ENCODE data around the gene GJA5. TPM values are rescaled to one million over a fixed set of nuclear protein-coding genes. Genes with fewer than 3 reads are reported as not detected.

GJA5 gene
- total and polyA plus RNA-seq, 2 donors (not counting 3 experiments of a cell fraction or from before 2014, with no cell fraction given), result 0.55 to 5.9 TPM

DNA sequence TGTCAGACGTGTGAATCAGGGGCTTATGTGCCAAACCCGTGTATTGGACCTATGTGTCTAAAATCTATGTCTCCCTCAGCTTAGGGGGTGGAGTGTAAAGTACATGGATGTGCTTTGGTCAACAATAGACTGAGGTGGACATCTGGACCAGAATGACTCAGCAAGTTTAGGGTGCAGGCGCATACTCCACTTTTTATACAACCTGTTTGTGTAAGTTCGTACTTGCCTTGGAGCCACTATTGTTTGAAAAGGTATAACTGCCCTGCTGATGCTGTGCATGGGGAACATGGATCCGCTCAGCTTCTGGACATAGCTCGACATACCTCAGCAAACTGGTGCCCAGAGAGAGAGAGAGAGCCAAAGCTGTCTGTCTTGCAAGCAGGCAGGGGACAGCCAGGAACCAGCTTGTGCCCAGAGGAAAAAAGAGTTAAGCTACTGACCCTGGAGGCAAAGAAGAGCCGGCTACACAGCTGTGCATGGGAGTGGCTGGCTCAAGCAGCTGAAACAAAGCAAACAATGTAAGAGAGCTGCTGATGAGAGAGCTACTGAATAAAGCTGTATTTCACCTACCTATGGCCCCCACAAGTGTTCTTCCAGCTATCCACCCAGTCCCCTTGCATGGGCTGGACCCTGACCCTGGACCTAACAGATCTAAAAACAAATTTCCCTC lies 41.2 kb downstream of the GJA5 start:
- H3K79me2 ChIP-seq (ENCODE audit: control insufficient read depth, insufficient read depth, low read length), result no peaks in the 10 kb centered on the region
- no peak overlapping the region for H2AFZ ChIP-seq (ENCODE audit: low read depth, low read length)
- dilution Hi-C loops (cut with MboI; ENCODE audit: extremely low pct_ligation_motif_present, low sequenced_read_pairs) (no loop called here), intact Hi-C loops (cut with micrococcal nuclease) (no loop called here)
- DNase-seq (ENCODE audit: low read depth, low spot score) (no peak), FAIRE-seq (no peak)
- no peak overlapping the region for H3K27ac ChIP-seq (ENCODE audit: insufficient read depth, low read depth, low read length)
- no peaks in the 10 kb centered on the region for H3K9me1 ChIP-seq (replicated peaks; ENCODE audit: control insufficient read depth, extremely low read depth, insufficient read depth, low read length)
- BruUV-seq (replicated peaks), result no TSS peak
- no peaks in the 10 kb centered on the region for H3K9me3 ChIP-seq (replicated peaks; ENCODE audit: control insufficient read depth, insufficient read depth, low read length)
- H3K27me3 ChIP-seq (ENCODE audit: control insufficient read depth in 2 of 2, insufficient read depth in 2 of 2, low read length in 2 of 2), result peaks cover 11 to 16% of the 10 kb centered on the region in 2 experiments
- H3K36me3 ChIP-seq (ENCODE audit: control insufficient read depth in 2 of 2, extremely low read depth in 1 of 2, insufficient read depth in 2 of 2, low read length in 2 of 2), result no peaks in the 10 kb centered on the region
- no peak overlapping the region for H3K9ac ChIP-seq (replicated peaks; ENCODE audit: extremely low read depth, insufficient read depth, low read length)
- POLR2A ChIA-PET, result no interaction called here
- H3K4me2 ChIP-seq (ENCODE audit: insufficient read depth, low read length), result no peak overlapping the region
- H4K20me1 ChIP-seq (replicated peaks; ENCODE audit: control insufficient read depth, extremely low read depth, insufficient read depth, low read length), result no peaks in the 10 kb centered on the region
- no peak overlapping the region for H3K4me3 ChIP-seq (replicated peaks in 1 of 3; ENCODE audit: insufficient read depth in 1 of 3, low read depth in 1 of 3, low read length in 3 of 3)
- CTCF ChIA-PET, result interaction anchor here (8.4 kb wide), 1 partner anchor 172 kb away, joined by 273 read pairs; no protein-coding TSS in a partner anchor
- no peaks in the 10 kb centered on the region for H3K4me1 ChIP-seq (ENCODE audit: control insufficient read depth, extremely low read depth, insufficient read depth, low read length)
- TF ChIP-seq POLR2AphosphoS5 (IDR thresholded peaks at IDR 0.05; ENCODE audit: insufficient read depth, low read depth, low read length), result no peak
- TF ChIP-seq POLR2A (IDR thresholded peaks at IDR 0.05; ENCODE audit: low read depth, low read length), result no peak
- TF ChIP-seq GATA2 (IDR thresholded peaks at IDR 0.05; ENCODE audit: insufficient read depth, insufficient read length, low read depth, low read length), result no peak
- TF ChIP-seq MYC (IDR thresholded peaks at IDR 0.05; ENCODE audit: low read depth, low read length), result no peak

DNA sequence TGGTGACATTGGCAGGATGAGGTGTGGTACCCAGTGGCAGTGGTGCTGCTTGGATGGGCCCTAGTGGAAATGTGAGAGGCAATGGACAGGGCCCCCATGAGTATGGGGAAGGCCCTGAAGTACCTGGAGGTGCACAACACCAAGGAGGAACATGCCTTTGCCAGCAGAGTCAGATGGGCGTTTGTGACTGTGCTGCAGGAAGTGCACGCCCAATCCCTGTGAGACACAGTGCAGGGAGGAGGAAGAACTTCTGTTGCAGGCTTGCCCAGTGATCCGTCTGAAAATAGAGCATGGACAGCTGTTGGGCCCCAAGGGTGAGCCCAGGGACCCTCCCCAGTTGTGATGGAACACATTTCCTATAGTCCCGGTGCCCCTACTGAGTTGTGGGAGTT lies 42.7 kb downstream of the GJA5 start:
- DNase-seq (ENCODE audit: low read depth, low spot score) (no peak), FAIRE-seq (no peak)
- TF ChIP-seq FOS (IDR thresholded peaks at IDR 0.05; ENCODE audit: borderline replicate concordance, insufficient read depth, low read length) (no peak), EZH2 (IDR thresholded peaks at IDR 0.05; ENCODE audit: borderline replicate concordance, low read depth, low read length, severe bottlenecking) (no peak), POLR2A (IDR thresholded peaks at IDR 0.05; ENCODE audit: low read depth, low read length) (no peak), MYC (IDR thresholded peaks at IDR 0.05; ENCODE audit: low read depth, low read length) (no peak), JUN (IDR thresholded peaks at IDR 0.05; ENCODE audit: borderline replicate concordance, insufficient read depth, insufficient read length, low read depth) (no peak), POLR2AphosphoS5 (IDR thresholded peaks at IDR 0.05; ENCODE audit: insufficient read depth, low read depth, low read length) (no peak), GATA2 (IDR thresholded peaks at IDR 0.05; ENCODE audit: insufficient read depth, insufficient read length, low read depth, low read length) (no peak)
- TF ChIP-seq, protein P1, sequence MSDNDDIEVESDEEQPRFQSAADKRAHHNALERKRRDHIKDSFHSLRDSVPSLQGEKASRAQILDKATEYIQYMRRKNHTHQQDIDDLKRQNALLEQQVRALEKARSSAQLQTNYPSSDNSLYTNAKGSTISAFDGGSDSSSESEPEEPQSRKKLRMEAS (IDR thresholded peaks at IDR 0.05; ENCODE audit: insufficient read depth, insufficient read length), result no peak
- TF ChIP-seq, protein P2, sequence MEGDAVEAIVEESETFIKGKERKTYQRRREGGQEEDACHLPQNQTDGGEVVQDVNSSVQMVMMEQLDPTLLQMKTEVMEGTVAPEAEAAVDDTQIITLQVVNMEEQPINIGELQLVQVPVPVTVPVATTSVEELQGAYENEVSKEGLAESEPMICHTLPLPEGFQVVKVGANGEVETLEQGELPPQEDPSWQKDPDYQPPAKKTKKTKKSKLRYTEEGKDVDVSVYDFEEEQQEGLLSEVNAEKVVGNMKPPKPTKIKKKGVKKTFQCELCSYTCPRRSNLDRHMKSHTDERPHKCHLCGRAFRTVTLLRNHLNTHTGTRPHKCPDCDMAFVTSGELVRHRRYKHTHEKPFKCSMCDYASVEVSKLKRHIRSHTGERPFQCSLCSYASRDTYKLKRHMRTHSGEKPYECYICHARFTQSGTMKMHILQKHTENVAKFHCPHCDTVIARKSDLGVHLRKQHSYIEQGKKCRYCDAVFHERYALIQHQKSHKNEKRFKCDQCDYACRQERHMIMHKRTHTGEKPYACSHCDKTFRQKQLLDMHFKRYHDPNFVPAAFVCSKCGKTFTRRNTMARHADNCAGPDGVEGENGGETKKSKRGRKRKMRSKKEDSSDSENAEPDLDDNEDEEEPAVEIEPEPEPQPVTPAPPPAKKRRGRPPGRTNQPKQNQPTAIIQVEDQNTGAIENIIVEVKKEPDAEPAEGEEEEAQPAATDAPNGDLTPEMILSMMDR (IDR thresholded peaks at IDR 0.05; ENCODE audit: extremely low read depth in 1 of 2, insufficient read depth in 1 of 2, low read depth in 1 of 2, low read length in 2 of 2), result no peak
- no peaks in the 10 kb centered on the region for H3K79me2 ChIP-seq (ENCODE audit: control insufficient read depth, insufficient read depth, low read length)
- ChIA-PET POLR2A (no interaction called here), CTCF (interaction anchor here (1.6 kb wide), 2 partner anchors 173 to 175 kb away, joined by 4 to 7 read pairs; no protein-coding TSS in a partner anchor)
- no peak overlapping the region for H3K27ac ChIP-seq (ENCODE audit: insufficient read depth, low read depth, low read length)
- intact Hi-C loops (cut with micrococcal nuclease), result no loop called here
- H4K20me1 ChIP-seq (replicated peaks; ENCODE audit: control insufficient read depth, extremely low read depth, insufficient read depth, low read length), result no peaks in the 10 kb centered on the region
- H3K9me1 ChIP-seq (replicated peaks; ENCODE audit: control insufficient read depth, extremely low read depth, insufficient read depth, low read length), result no peaks in the 10 kb centered on the region
- H3K9me3 ChIP-seq (replicated peaks; ENCODE audit: control insufficient read depth, insufficient read depth, low read length), result no peaks in the 10 kb centered on the region
- H3K36me3 ChIP-seq (ENCODE audit: control insufficient read depth in 2 of 2, extremely low read depth in 1 of 2, insufficient read depth in 2 of 2, low read length in 2 of 2), result no peaks in the 10 kb centered on the region
- H3K4me1 ChIP-seq (ENCODE audit: control insufficient read depth, extremely low read depth, insufficient read depth, low read length), result no peaks in the 10 kb centered on the region
- BruUV-seq (replicated peaks), result no TSS peak
- H3K4me3 ChIP-seq (replicated peaks in 1 of 3; ENCODE audit: insufficient read depth in 1 of 3, low read depth in 1 of 3, low read length in 3 of 3), result no peak overlapping the region
- no peak overlapping the region for H3K4me2 ChIP-seq (ENCODE audit: insufficient read depth, low read length)
- no peak overlapping the region for H3K9ac ChIP-seq (replicated peaks; ENCODE audit: extremely low read depth, insufficient read depth, low read length)
- peaks cover 15 to 19% of the 10 kb centered on the region in 2 experiments for H3K27me3 ChIP-seq (ENCODE audit: control insufficient read depth in 2 of 2, insufficient read depth in 2 of 2, low read length in 2 of 2)
- no peak overlapping the region for H2AFZ ChIP-seq (ENCODE audit: low read depth, low read length)
- dilution Hi-C loops (cut with MboI; ENCODE audit: extremely low pct_ligation_motif_present, low sequenced_read_pairs), result no loop called here
